RWPE1 (cell line): ENCODE results near the gene SBK3.
"Not testable (repeated sequence)": the region's sequence is repeated elsewhere in the genome, so short reads cannot be mapped to it uniquely, and the experiment has no call there.

Experiments used
- CTCF ChIA-PET: fragments of 350-600 bp; sonication (Branson Sonifier 250); formaldehyde crosslinking; extraction: SDS; loops from one replicate; lab custom pipeline; 2021; lab: Yijun Ruan, JAX
- POLR2A ChIA-PET: fragments of 400-600 bp; formaldehyde crosslinking; extraction: SDS; loops from one replicate; lab custom pipeline; 2020; ENCODE audit warnings: antibody characterized with exemption; ENCODE audit not compliant: low non-redundant PET; lab: Yijun Ruan, JAX
- DNase-seq: peaks from one replicate; pipeline ENCODE4 v3.0.0; 2012; ENCODE audit warnings: low spot score
- H3K27ac ChIP-seq: fragments of 450-650 bp; 2 replicates; pipeline ENCODE4 v1.5.1; 2017
- TF ChIP-seq, protein P1 (sequence below): fragments of 450-650 bp; conservative IDR thresholded peaks from 2 replicates; pipeline ENCODE4 v1.5.1; 2017; ENCODE audit warnings: low read depth, mild to moderate bottlenecking

The SBK3 gene

DNA sequence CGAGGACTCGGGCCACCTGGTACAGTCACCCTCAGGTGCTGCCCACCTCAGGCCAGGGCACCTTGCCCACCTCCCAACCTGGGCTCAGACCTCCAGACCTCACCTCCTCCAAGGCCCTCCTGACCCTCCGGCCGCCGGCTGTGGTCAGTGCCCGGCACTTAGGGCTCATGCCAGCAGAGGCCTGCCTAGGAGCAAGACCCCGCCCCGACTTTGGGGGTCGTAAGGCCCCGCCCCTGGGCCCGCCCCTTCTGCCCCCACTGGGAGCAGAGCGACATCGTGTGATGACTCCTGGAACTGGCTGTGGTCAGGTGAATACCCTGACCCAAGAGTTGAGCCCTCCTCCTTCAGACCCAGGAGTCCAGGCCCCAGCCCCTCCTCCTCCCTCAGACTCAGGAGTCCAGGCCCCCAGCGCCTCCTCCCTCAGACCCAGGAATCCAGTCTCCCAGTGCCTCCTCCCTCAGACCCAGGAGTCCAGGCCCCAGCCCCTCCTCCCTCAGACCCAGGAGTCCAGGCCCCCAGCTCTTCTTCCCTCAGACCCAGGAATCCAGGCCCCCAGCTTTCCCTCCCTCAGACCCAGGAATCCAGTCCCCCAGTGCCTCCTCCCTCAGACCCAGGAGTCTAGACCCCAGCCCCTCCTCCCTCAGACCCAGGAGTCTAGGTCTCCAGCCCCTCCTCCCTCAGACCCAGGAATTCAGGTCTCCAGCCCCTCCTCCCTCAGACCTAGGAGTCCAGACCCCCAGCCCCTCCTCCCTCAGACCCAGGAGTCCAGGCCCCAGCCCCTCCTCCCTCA, 8.2 kb downstream of the SBK3 start, which contains the start of gene SBK2:
TSS of gene SBK2 (minus strand) at position 183 of the 790 bp plus-strand sequence. CDS start 839 bp downstream, outside the sequence.
- CTCF ChIA-PET: no interaction called here
- TF ChIP-seq, protein P1, sequence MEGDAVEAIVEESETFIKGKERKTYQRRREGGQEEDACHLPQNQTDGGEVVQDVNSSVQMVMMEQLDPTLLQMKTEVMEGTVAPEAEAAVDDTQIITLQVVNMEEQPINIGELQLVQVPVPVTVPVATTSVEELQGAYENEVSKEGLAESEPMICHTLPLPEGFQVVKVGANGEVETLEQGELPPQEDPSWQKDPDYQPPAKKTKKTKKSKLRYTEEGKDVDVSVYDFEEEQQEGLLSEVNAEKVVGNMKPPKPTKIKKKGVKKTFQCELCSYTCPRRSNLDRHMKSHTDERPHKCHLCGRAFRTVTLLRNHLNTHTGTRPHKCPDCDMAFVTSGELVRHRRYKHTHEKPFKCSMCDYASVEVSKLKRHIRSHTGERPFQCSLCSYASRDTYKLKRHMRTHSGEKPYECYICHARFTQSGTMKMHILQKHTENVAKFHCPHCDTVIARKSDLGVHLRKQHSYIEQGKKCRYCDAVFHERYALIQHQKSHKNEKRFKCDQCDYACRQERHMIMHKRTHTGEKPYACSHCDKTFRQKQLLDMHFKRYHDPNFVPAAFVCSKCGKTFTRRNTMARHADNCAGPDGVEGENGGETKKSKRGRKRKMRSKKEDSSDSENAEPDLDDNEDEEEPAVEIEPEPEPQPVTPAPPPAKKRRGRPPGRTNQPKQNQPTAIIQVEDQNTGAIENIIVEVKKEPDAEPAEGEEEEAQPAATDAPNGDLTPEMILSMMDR: no peak
- DNase-seq: no peak
- no peak within 1 kb of the TSS for H3K27ac ChIP-seq
- POLR2A ChIA-PET: no interaction called here

DNA sequence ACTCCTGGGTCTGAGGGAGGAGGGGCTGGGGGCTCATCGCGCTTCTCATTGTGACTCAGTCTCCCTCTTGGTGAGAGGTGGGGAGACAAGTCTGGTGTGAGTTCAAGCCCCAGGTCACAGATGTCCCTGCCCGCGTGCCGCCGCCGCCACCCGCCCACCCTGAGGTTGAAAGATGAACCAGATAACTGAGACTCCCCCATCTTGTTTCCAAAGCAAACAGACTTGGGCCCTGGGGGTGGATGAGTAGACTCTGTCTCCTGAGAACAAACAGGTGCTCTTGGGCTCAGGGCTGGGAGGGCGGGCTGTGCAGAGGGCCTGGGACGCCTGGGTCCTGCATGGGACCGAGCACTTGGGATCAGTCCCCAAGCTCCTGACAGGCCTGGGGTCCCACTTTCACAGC, 9.0 kb downstream of the SBK3 start:
- ChIA-PET CTCF (no interaction called here), POLR2A (no interaction called here)
- no peak overlapping the region for H3K27ac ChIP-seq
- DNase-seq: no peak
- TF ChIP-seq, protein P1: no peak

DNA sequence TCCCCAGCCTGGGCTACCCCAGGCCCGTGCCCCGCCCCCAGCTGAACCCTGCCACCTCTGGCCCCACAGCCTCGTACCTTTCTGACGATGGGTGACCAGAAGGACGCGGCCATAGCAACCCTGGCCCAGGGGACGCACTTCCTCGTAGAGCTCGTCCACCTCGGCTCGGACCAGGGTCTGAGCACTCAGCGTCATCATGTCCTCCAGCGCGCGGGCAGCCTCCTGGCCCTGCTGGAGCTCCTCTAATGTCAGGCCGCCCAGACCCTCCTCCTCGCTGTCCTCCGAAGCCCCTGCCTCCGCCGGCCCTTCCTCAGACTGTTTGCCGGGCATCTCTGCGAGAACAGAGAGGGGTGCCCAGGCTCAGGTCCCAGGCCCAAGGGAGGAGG, 9.4 kb downstream of the SBK3 start:
- POLR2A ChIA-PET: interaction anchor here (0.5 kb wide), 1 partner anchor 30 kb away, joined by 6 read pairs; no protein-coding TSS in a partner anchor
- TF ChIP-seq, protein P1: no peak
- H3K27ac ChIP-seq: no peak overlapping the region
- DNase-seq: no peak
- CTCF ChIA-PET: no interaction called here

DNA sequence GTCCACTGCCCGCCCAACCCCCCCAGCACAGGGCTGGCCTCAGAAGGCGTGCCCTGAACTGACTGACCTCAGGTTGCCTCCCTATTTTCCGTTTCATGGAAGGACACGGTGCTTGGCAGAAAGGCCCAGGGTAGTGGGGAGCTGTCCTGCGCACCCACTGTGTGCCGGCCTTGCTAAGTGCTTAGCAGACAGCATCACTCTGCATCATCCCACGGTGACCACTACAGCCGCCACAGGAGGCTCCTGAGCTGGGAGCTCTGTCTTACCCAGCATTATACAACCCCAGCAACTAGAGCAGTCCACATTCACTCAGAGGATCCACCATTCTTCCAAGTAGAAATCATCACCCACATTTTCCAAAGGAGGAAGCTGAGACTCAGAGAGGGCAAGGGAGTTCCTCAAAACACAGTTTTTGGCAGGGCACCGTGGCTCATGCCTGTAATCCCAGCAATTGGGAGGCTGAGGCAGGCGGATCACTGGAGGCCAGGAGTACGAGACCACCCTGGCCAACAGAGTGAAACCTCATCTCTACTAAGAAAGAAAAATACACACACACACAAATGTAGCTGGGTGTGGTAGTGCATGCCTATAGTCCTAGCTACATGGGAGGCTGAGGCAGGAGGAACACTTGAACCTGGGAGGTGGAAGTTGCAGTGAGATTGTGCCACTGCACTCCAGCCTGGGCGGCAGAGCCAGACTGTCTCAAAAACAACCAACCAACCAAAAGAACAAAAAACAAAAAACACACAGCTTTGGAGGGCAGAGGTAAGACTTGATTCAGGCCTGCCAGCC, 10.0 kb downstream of the SBK3 start:
- TF ChIP-seq, protein P1: no peak
- no peak overlapping the region for H3K27ac ChIP-seq
- ChIA-PET CTCF (no interaction called here), POLR2A (interaction anchor here (0.5 kb wide), 1 partner anchor 31 kb away, joined by 6 read pairs; no protein-coding TSS in a partner anchor)
- DNase-seq: no peak

DNA sequence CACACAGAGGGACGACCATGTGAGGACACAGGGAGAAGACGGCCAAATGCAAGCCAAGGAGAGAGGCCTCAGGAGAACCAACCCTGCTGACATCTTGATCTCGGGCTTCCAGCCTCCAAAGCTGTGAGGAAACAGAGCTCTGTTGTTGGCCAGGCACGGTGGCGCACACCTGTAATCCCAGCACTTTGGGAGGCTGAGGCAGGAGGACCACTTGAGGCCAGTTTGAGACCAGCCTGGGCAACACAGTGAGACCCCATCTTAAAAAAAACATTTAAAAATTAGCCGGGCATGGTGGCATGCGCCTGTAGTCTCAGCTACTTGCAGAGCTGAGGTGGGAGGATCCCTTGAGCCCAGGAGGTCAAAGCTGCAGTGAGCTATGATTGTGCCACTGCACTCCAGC, 11.1 kb downstream of the SBK3 start:
- POLR2A ChIA-PET, H3K27ac ChIP-seq, DNase-seq: not testable (repeated sequence)
- CTCF ChIA-PET: interaction anchor here (0.7 kb wide), 1 partner anchor 67 kb away, joined by 3 read pairs; no protein-coding TSS in a partner anchor

DNA sequence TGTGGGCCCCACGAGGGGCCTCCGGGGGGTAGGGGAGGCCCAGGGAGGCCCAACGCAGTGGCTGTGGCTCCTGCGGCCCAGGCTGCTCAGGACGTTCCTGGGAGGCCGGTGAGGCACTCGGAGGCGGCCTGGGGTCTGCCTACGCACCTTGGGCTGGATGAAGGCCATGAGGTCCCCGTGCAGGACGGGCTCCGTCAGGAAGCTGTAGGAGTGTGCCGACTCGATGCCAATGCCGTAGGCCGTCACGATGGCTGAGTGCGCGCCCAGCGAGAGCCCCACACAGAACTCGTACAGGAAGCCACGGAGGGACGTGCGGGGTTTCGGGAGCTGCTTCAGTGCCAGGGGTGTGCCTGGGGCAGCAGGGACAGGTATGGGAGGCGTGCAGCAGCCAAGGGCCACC, 14.3 kb downstream of the SBK3 start:
- DNase-seq: no peak
- TF ChIP-seq, protein P1: no peak
- POLR2A ChIA-PET: no interaction called here
- H3K27ac ChIP-seq: no peak overlapping the region
- CTCF ChIA-PET: interaction anchor here (1.2 kb wide), 1 partner anchor 27 kb away, joined by 3 read pairs; no protein-coding TSS in a partner anchor
